IMR-90 (cell line): ENCODE measurements around the gene TP53I11.

Experiments used
- RFX5 ChIP-seq: IDR thresholded peaks from 2 replicates; pipeline ENCODE4 v1.8.0; 2012; ENCODE audit warnings: low read depth, mild to moderate bottlenecking, low read length, moderate library complexity
- TF ChIP-seq, protein P1 (sequence below): conservative IDR thresholded peaks from 2 replicates; pipeline ENCODE4 v1.5.1; 2012; ENCODE audit warnings: mild to moderate bottlenecking, low read depth, low read length, improper control_type of control experiment
- TF ChIP-seq, protein P2 (sequence below): fragments of 150-350 bp; IDR thresholded peaks from 2 replicates; pipeline ENCODE4 v1.6.1; 2017; ENCODE audit warnings: mild to moderate bottlenecking, antibody characterized with exemption, low read length, low read depth

GRCh38 chr11:44986315-44986714 lies 35.6 kb upstream of the TP53I11 start:
- TF ChIP-seq, protein P1, sequence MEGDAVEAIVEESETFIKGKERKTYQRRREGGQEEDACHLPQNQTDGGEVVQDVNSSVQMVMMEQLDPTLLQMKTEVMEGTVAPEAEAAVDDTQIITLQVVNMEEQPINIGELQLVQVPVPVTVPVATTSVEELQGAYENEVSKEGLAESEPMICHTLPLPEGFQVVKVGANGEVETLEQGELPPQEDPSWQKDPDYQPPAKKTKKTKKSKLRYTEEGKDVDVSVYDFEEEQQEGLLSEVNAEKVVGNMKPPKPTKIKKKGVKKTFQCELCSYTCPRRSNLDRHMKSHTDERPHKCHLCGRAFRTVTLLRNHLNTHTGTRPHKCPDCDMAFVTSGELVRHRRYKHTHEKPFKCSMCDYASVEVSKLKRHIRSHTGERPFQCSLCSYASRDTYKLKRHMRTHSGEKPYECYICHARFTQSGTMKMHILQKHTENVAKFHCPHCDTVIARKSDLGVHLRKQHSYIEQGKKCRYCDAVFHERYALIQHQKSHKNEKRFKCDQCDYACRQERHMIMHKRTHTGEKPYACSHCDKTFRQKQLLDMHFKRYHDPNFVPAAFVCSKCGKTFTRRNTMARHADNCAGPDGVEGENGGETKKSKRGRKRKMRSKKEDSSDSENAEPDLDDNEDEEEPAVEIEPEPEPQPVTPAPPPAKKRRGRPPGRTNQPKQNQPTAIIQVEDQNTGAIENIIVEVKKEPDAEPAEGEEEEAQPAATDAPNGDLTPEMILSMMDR: no peak
- TF ChIP-seq, protein P2, sequence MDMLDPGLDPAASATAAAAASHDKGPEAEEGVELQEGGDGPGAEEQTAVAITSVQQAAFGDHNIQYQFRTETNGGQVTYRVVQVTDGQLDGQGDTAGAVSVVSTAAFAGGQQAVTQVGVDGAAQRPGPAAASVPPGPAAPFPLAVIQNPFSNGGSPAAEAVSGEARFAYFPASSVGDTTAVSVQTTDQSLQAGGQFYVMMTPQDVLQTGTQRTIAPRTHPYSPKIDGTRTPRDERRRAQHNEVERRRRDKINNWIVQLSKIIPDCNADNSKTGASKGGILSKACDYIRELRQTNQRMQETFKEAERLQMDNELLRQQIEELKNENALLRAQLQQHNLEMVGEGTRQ: no peak
- TF ChIP-seq RFX5: no peak
